HepG2 (cell line): Measurements from ENCODE around the gene ST3GAL5. TPM values are rescaled to one million over a fixed set of nuclear protein-coding genes. Genes with fewer than 3 reads are reported as not detected.

ENCODE experiments used
- ATAC-seq: fragments of 200-7000 bp; cut with Tn5 transposase; 3 replicates; pipeline ENCODE4 v1.9.1; 2020; ENCODE audit warnings: mild to moderate bottlenecking, moderate library complexity
- BruUV-seq: library from RNA; stranded (reverse); fragments of 400-500 nt; replicated peaks from 2 replicates; lab custom pipeline; 2021; lab: Mats Ljungman, UMichigan
- CTCF ChIA-PET: fragments of 300-600 bp; formaldehyde crosslinking; extraction: SDS; loops from one replicate; lab custom pipeline; 2021; ENCODE audit warnings: low total read pairs, inconsistent platforms, low intra/inter-chr PET ratio; lab: Yijun Ruan, JAX
- POLR2A ChIA-PET: fragments of 350-600 bp; sonication (Branson Sonifier 250); formaldehyde crosslinking; loops from one replicate; lab custom pipeline; 2020; ENCODE audit warnings: antibody characterized with exemption, inconsistent platforms; lab: Yijun Ruan, JAX
- DNase-seq: peaks from one replicate; pipeline ENCODE4 v3.0.0-alpha.2; 2015; ENCODE audit warnings: low spot score
- FAIRE-seq: peaks from 3 replicates; lab custom pipeline; 2011; peaks lifted over from hg19 to GRCh38; lab: Jason Lieb, UNC
- H2AFZ ChIP-seq: one replicate; pipeline ENCODE4 v1.6.1; 2011; ENCODE audit warnings: low read length, inconsistent platforms
- H3K27ac ChIP-seq: fragments of 300-600 bp; 3 replicates; pipeline ENCODE4 v1.8.0; 2011; ENCODE audit warnings: mixed run types, mild to moderate bottlenecking, mixed read lengths, low read length, inconsistent platforms; ENCODE audit not compliant: insufficient read depth; ENCODE audit errors: extremely low read length
- H3K27me3 ChIP-seq, 2 experiments: fragments of 200-600 bp in 1 of 2; 2 replicates in 1 of 2; 3 replicates in 1 of 2; pipeline versions ENCODE4 v1.6.0 to v1.8.0; 2011; ENCODE audit warnings: low read length in 2 of 2, mild to moderate bottlenecking in 2 of 2, moderate library complexity in 2 of 2, inconsistent platforms in 1 of 2; ENCODE audit not compliant: insufficient read depth in 2 of 2, control insufficient read depth in 1 of 2
- H3K36me3 ChIP-seq, 2 experiments: fragments of 200-600 bp in 1 of 2; replicated peaks in 1 of 2; 2 replicates in 1 of 2; 3 replicates in 1 of 2; pipeline versions ENCODE4 v1.5.1 to v1.8.0; 2011; ENCODE audit warnings: low read length in 2 of 2, inconsistent platforms in 1 of 2; ENCODE audit not compliant: insufficient read depth in 2 of 2, control insufficient read depth in 1 of 2
- H3K4me1 ChIP-seq: 2 replicates; pipeline ENCODE4 v1.5.1; 2012; ENCODE audit warnings: low read length, inconsistent platforms; ENCODE audit not compliant: insufficient read depth
- H3K4me2 ChIP-seq: 2 replicates; pipeline ENCODE4 v1.6.0; 2011; ENCODE audit warnings: low read depth, low read length, inconsistent platforms
- H3K4me3 ChIP-seq, 3 experiments: fragments of 200-600 bp in 1 of 3; sonication (generic), shearing (Covaris generic) in 1 of 3; replicated peaks in 1 of 3; 2 replicates each; pipeline ENCODE4 v1.5.1; 2011 to 2016; ENCODE audit warnings: low read length in 3 of 3, inconsistent platforms in 2 of 3, low read depth in 2 of 3, mild to moderate bottlenecking in 2 of 3, control low read depth in 1 of 3, mixed read lengths in 1 of 3; ENCODE audit not compliant: insufficient read depth in 1 of 3
- H3K79me2 ChIP-seq: one replicate; pipeline ENCODE4 v1.6.1; 2011; ENCODE audit warnings: low read length, inconsistent platforms; ENCODE audit not compliant: insufficient read depth
- H3K9ac ChIP-seq: 2 replicates; pipeline ENCODE4 v1.6.0; 2011; ENCODE audit warnings: mild to moderate bottlenecking, low read depth, low read length, inconsistent platforms; ENCODE audit not compliant: insufficient read depth
- H3K9me3 ChIP-seq: 2 replicates; pipeline ENCODE4 v1.5.1; 2012; ENCODE audit warnings: mild to moderate bottlenecking, low read length
- H4K20me1 ChIP-seq: 2 replicates; pipeline ENCODE4 v1.6.0; 2011; ENCODE audit warnings: inconsistent platforms, mild to moderate bottlenecking, low read length, moderate library complexity; ENCODE audit not compliant: insufficient read depth
- CEBPG ChIP-seq: IDR thresholded peaks from 2 replicates; pipeline ENCODE4 v1.6.1; 2016
- DZIP1 ChIP-seq: sonication (generic); formaldehyde crosslinking; IDR thresholded peaks from 2 replicates; pipeline ENCODE4 v1.5.0; 2020; ENCODE audit warnings: mild to moderate bottlenecking, missing genetic modification reagents
- FLYWCH1 ChIP-seq: sonication (generic); formaldehyde crosslinking; IDR thresholded peaks from 2 replicates; pipeline ENCODE4 v1.8.1; 2023; ENCODE audit warnings: mild to moderate bottlenecking, missing genetic modification reagents
- MIER3 ChIP-seq: IDR thresholded peaks from 2 replicates; pipeline ENCODE4 v1.6.1; 2016; ENCODE audit warnings: missing compliant biosample characterization, borderline replicate concordance
- WGBS: methylation state at CpG from one replicate; pipeline ENCODE4 v1.1.6; 2017; ENCODE audit warnings: low lambda C conversion rate; 5-methylcytosine and 5-hydroxymethylcytosine counted together
- in situ Hi-C: cut with HindIII; loops from 2 replicates; pipeline ENCODE4 v1.10.0; 2017; ENCODE audit warnings: low pct_unique_long_range_greater_than_20kb; ENCODE audit not compliant: extremely low pct_ligation_motif_present
- intact Hi-C: fragments of 100-400 bp; cut with micrococcal nuclease; formaldehyde crosslinking; loops from one replicate; pipeline ENCODE4 v1.10.0; 2022; ENCODE audit not compliant: unreplicated experiment
- polyA plus RNA-seq, 8 experiments: library from polyadenylated mRNA; depleted of rRNA in 3 of 8; stranded (reverse) in 7 of 8; unstranded in 1 of 8; fragments of >200 nt; fragmentation: Illumina TruSeq in 4 of 8; extraction: Trizol in 4 of 8; gene quantifications; 2 replicates each; pipeline versions ENCODE4 v1.2.1 to v1.2.3, GENCODE V29; 2011 to 2016; ENCODE audit warnings: low read depth in 4 of 8, missing spikeins in 1 of 8, mixed read lengths in 1 of 8; ENCODE audit not compliant: insufficient read depth in 1 of 8
- total RNA-seq, 5 experiments: library from RNA; depleted of rRNA; stranded (reverse); fragments of >200 nt; fragmentation: Illumina TruSeq; extraction: Trizol; gene quantifications; 2 replicates each; pipeline ENCODE4 v1.2.3, GENCODE V29; 2016; ENCODE audit warnings: low read depth in 1 of 5

Gene ST3GAL5
- total and polyA plus RNA-seq, 2 of the 13 experiments (the other 11 are each of a cell fraction or from before 2014, with no cell fraction given), result 1.3 to 2.0 TPM

DNA sequence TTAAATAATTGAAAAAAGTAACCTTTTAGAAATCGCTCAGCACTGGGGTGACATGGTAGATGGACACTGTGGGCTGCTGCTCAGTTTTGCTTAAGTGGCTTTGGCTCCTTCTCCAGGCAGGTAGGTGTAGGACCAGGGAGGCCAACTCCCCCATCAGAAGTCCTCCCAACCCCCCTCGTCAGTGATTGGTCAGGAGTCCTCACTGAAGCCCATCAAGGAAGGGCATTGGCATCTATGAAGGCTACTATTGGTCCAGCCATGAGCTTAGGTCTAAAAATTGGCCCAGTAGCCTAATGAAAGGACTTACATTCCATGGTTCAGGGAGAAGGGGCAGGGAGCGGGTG is 34.7 kb downstream of the ST3GAL5 start:
- FAIRE-seq, result no peak
- 60% methylated on average over 3 of the region's 3 CpGs for WGBS

More for the DNA sequence above, 34.7 kb downstream of the ST3GAL5 start:
- Histone ChIP-seq H2AFZ (no peak overlapping the region), H3K9ac (no peak overlapping the region), H3K4me1 (no peaks in the 10 kb centered on the region; the same call in 1 of the 2 replicates), H3K4me3 (no peak overlapping the region), H3K36me3 (no peaks in the 10 kb centered on the region), H4K20me1 (no peaks in the 10 kb centered on the region), H3K79me2 (no peaks in the 10 kb centered on the region), H3K27me3 (no peaks in the 10 kb centered on the region; a peak in 1 of 5 replicates), H3K4me2 (no peak overlapping the region), H3K9me3 (no peaks in the 10 kb centered on the region), H3K27ac (no peak overlapping the region)
- TF ChIP-seq MIER3 (CRISPR knock-in tag) (no peak), CEBPG (no peak), DZIP1 (CRISPR knock-in tag) (no peak), FLYWCH1 (CRISPR knock-in tag) (no peak)
- ChIA-PET POLR2A (no interaction called here), CTCF (no interaction called here)
- in situ Hi-C loops (no loop called here), intact Hi-C loops (no loop called here)
- BruUV-seq, result no TSS peak
- DNase-seq (no peak), ATAC-seq (no peak)
